Thymus (tissue), 11 donors: ENCODE data around the gene HOXC5. TPM values are rescaled to one million over a fixed set of nuclear protein-coding genes. Genes with fewer than 3 reads are reported as not detected.

Experiments
- DNase-seq, 9 donors: peaks; one replicate each; pipeline ENCODE4 v3.0.0-alpha.2; 2013; ENCODE audit warnings: low spot score in 9 of 9, low read depth in 6 of 9, missing footprints in 1 of 9
- H3K27ac ChIP-seq, 2 donors: one replicate each; pipeline ENCODE4 v1.5.1; 2013; ENCODE audit warnings: control low read depth in 1 of 2, low read depth in 1 of 2, low read length in 1 of 2, mild to moderate bottlenecking in 1 of 2, moderate library complexity in 1 of 2
- H3K27me3 ChIP-seq, 2 donors: one replicate each; pipeline ENCODE4 v1.5.1; 2013; ENCODE audit warnings: low read length in 1 of 2; ENCODE audit not compliant: control insufficient read depth in 2 of 2, insufficient read depth in 1 of 2
- H3K36me3 ChIP-seq, 2 donors: one replicate each; pipeline ENCODE4 v1.5.1; 2013; ENCODE audit warnings: low read length in 1 of 2, mild to moderate bottlenecking in 1 of 2, moderate library complexity in 1 of 2; ENCODE audit not compliant: control insufficient read depth in 2 of 2, insufficient read depth in 2 of 2
- H3K4me1 ChIP-seq, 2 donors: one replicate each; pipeline ENCODE4 v1.5.1; 2013; ENCODE audit warnings: low read length in 2 of 2; ENCODE audit not compliant: control insufficient read depth in 2 of 2, insufficient read depth in 2 of 2
- H3K4me3 ChIP-seq, 2 donors: one replicate each; pipeline ENCODE4 v1.5.1; 2013; ENCODE audit warnings: low read length in 2 of 2, control low read depth in 1 of 2, mild to moderate bottlenecking in 1 of 2
- H3K9me3 ChIP-seq, 2 donors: one replicate each; pipeline ENCODE4 v1.5.1; 2013; ENCODE audit warnings: low read length in 1 of 2, mild to moderate bottlenecking in 1 of 2; ENCODE audit not compliant: control insufficient read depth in 2 of 2, insufficient read depth in 1 of 2
- WGBS: extraction: QIAGEN DNeasy Blood & Tissue Kit; methylation state at CpG from one replicate; pipeline ENCODE4 v1.1.7; 2013; 5-methylcytosine and 5-hydroxymethylcytosine counted together
- polyA plus RNA-seq: library from polyadenylated mRNA; stranded (reverse); fragments of 200-250 nt; gene quantifications from one replicate; pipeline ENCODE4 v1.2.3, GENCODE V29; 2013
- total RNA-seq: library from RNA; stranded (reverse); fragments of 120-200 nt; gene quantifications from one replicate; pipeline ENCODE4 v1.2.4, GENCODE V29; 2013
- donor health status: healthy.

The HOXC5 gene
- total and polyA plus RNA-seq, 2 donors = 0.05 TPM; not detected in 1

GRCh38 chr12:54022960-54023884 lies 9.6 kb upstream of the HOXC5 start:
- Histone ChIP-seq H3K27ac (no peak overlapping the region), H3K9me3 (peaks cover 0 to 7% of the 10 kb centered on the region in 2 donors), H3K36me3 (no peaks in the 10 kb centered on the region), H3K27me3 (peaks cover 89 to 100% of the 10 kb centered on the region in 2 donors), H3K4me3 (no peak overlapping the region), H3K4me1 (peaks cover 1 to 13% of the 10 kb centered on the region in 2 donors)
- DNase-seq = no peak
- WGBS = 37% methylated on average over 8 of the region's 8 CpGs

- Histone ChIP-seq H3K9me3 (peaks cover 0 to 6% of the 10 kb centered on the region in 2 donors), H3K36me3 (no peaks in the 10 kb centered on the region), H3K27me3 (peaks cover 89 to 100% of the 10 kb centered on the region in 2 donors), H3K27ac (no peak overlapping the region), H3K4me3 (no peak overlapping the region), H3K4me1 (peaks cover 0 to 6% of the 10 kb centered on the region in 2 donors)
- 32% methylated on average over 17 of the region's 17 CpGs for WGBS
- no peak for DNase-seq
These were observed 8.7 kb upstream of the HOXC5 start for GRCh38 chr12:54024127-54024526.

GRCh38 chr12:54024581-54025305 lies 8.1 kb upstream of the HOXC5 start:
- no peak overlapping the region for H3K4me3 ChIP-seq
- peaks cover 0 to 3% of the 10 kb centered on the region in 2 donors for H3K4me1 ChIP-seq
- H3K27me3 ChIP-seq = peaks cover 87 to 100% of the 10 kb centered on the region in 2 donors
- H3K27ac ChIP-seq = no peak overlapping the region
- no peak for DNase-seq
- 57% methylated on average over 5 of the region's 5 CpGs for WGBS
- peaks cover 0 to 6% of the 10 kb centered on the region in 2 donors for H3K9me3 ChIP-seq
- no peaks in the 10 kb centered on the region for H3K36me3 ChIP-seq

- WGBS = 36% methylated on average over 7 of the region's 7 CpGs
- no peak overlapping the region for H3K4me3 ChIP-seq
- no peak for DNase-seq
- H3K27me3 ChIP-seq = peaks cover 83 to 100% of the 10 kb centered on the region in 2 donors
- H3K36me3 ChIP-seq = no peaks in the 10 kb centered on the region
- H3K4me1 ChIP-seq = no peaks in the 10 kb centered on the region
- peaks cover 0 to 6% of the 10 kb centered on the region in 2 donors for H3K9me3 ChIP-seq
- no peak overlapping the region for H3K27ac ChIP-seq
These were observed 7.1 kb upstream of the HOXC5 start for GRCh38 chr12:54025499-54026405.

- H3K4me3 ChIP-seq = no peak overlapping the region
- no peaks in the 10 kb centered on the region for H3K36me3 ChIP-seq
- WGBS = 12% methylated on average over 22 of the region's 22 CpGs
- H3K27me3 ChIP-seq = peaks cover 83 to 100% of the 10 kb centered on the region in 2 donors
- H3K9me3 ChIP-seq = no peaks in the 10 kb centered on the region
- DNase-seq = no peak
- no peaks in the 10 kb centered on the region for H3K4me1 ChIP-seq
- H3K27ac ChIP-seq = no peak overlapping the region
These were observed 6.0 kb upstream of the HOXC5 start for GRCh38 chr12:54026640-54027441.

GRCh38 chr12:54027442-54027786 lies 5.4 kb upstream of the HOXC5 start:
- H3K4me3 ChIP-seq = no peak overlapping the region
- H3K36me3 ChIP-seq = peaks cover 0 to under 1% of the 10 kb centered on the region in 2 donors
- peaks cover under 1% of the 10 kb centered on the region in 2 donors for H3K9me3 ChIP-seq
- no peaks in the 10 kb centered on the region for H3K4me1 ChIP-seq
- H3K27ac ChIP-seq = no peak overlapping the region
- peaks cover 84 to 100% of the 10 kb centered on the region in 2 donors for H3K27me3 ChIP-seq
- 54% methylated on average over 3 of the region's 3 CpGs for WGBS
- DNase-seq = no peak

GRCh38 chr12:54028314-54029201 lies 4.3 kb upstream of the HOXC5 start, which contains the start of gene HOXC6:
TSS of gene HOXC6 (plus strand) at chr12:54028440. CDS start at chr12:54028522, 82 bp downstream.
- Histone ChIP-seq H3K4me1 (no peaks in the 10 kb centered on the region), H3K4me3 (no peak within 1 kb of the TSS), H3K27me3 (peaks cover 84 to 100% of the 10 kb centered on the region in 2 donors), H3K9me3 (peaks cover 10% of the 10 kb centered on the region in 2 donors), H3K36me3 (peaks cover 0 to 3% of the 10 kb centered on the region in 2 donors), H3K27ac (no peak within 1 kb of the TSS)
- no peak for DNase-seq
- 8% methylated on average over 36 of the region's 36 CpGs for WGBS
